Activated naive CD8-positive, alpha-beta T cell treated with anti-CD3 and anti-CD28 coated beads for 36 hours (primary cell): Measurements from ENCODE around the gene BTBD6. TPM values are rescaled to one million over a fixed set of nuclear protein-coding genes. Genes with fewer than 3 reads are reported as not detected.
"Not testable (repeated sequence)": the region's sequence is repeated elsewhere in the genome, so short reads cannot be mapped to it uniquely, and the experiment has no call there.

Experiments
- DNase-seq: peaks from one replicate; pipeline ENCODE4 v3.0.0; 2021
- H3K27ac Mint-ChIP-seq: one replicate; pipeline ENCODE4 v1.8.0; 2022; ENCODE audit warnings: mild to moderate bottlenecking, moderate library complexity, mixed read lengths
- H3K27me3 Mint-ChIP-seq: one replicate; pipeline ENCODE4 v1.8.0; 2022; ENCODE audit warnings: mild to moderate bottlenecking, mixed read lengths
- H3K36me3 Mint-ChIP-seq: one replicate; pipeline ENCODE4 v1.8.0; 2021; ENCODE audit warnings: mild to moderate bottlenecking, mixed read lengths
- H3K4me1 Mint-ChIP-seq: one replicate; pipeline ENCODE4 v1.8.0; 2021; ENCODE audit warnings: mixed read lengths
- H3K4me3 Mint-ChIP-seq: one replicate; pipeline ENCODE4 v1.8.0; 2022; ENCODE audit warnings: mild to moderate bottlenecking, moderate library complexity, mixed read lengths
- H3K9me3 Mint-ChIP-seq: one replicate; pipeline ENCODE4 v1.8.0; 2022; ENCODE audit warnings: mixed read lengths
- total RNA-seq, 2 experiments: library from RNA; stranded (reverse); gene quantifications; one replicate each; pipeline ENCODE4 v1.2.3, GENCODE V29; 2021

Gene BTBD6
- total RNA-seq, 2 experiments from 2014 or later, result 33.9 to 35.2 TPM

DNA sequence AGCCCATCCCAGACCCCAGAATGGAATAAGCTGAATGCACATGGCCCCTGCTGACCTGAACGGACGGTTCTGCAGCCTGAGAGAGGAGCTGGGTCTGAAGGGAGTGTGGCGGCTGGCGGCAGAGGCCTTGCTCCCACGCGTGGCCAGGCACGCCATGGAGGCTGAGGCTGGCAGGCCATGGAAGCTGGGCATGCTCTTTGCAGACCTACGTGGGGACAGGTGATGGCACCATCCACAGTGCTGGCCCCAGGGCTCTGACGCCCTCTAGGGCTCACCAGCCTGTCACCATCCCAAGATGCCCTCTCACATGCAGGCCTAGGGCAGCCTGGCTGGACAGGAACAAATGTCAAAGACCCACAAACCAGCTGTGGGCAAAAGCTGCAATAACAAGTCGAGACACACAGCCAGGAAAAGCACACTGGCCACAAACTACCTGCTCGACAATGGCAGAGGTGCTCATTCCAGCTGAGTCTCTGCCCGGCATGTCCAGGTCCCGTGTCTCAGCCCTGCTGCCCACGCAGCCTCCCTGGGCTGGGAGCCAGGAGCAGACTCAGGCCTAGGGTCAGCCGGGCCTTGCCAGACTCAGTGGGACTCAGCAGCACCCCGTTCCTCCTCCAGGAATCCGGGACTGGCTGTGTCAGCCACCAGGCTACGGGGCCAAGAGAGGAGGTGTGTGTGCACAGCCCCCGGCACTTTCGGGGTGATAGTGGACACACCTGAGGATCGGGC, 19.7 kb downstream of the BTBD6 start:
- Mint-ChIP-seq H3K4me1 (no peaks in the 10 kb centered on the region), H3K36me3 (peaks cover 4% of the 10 kb centered on the region), H3K4me3 (no peak overlapping the region), H3K27me3 (no peaks in the 10 kb centered on the region), H3K27ac (no peak overlapping the region), H3K9me3 (no peaks in the 10 kb centered on the region)
- DNase-seq, result no peak

GRCh38 chr14:105268736-105269354, 20.5 kb downstream of the BTBD6 start:
- no peak for DNase-seq
- H3K4me1 Mint-ChIP-seq, result no peaks in the 10 kb centered on the region
- no peak overlapping the region for H3K27ac Mint-ChIP-seq
- no peaks in the 10 kb centered on the region for H3K9me3 Mint-ChIP-seq
- peaks cover 2% of the 10 kb centered on the region for H3K36me3 Mint-ChIP-seq
- H3K4me3 Mint-ChIP-seq, result no peak overlapping the region
- no peaks in the 10 kb centered on the region for H3K27me3 Mint-ChIP-seq

- H3K4me1 Mint-ChIP-seq, result no peaks in the 10 kb centered on the region
- no peak for DNase-seq
- no peaks in the 10 kb centered on the region for H3K9me3 Mint-ChIP-seq
- no peaks in the 10 kb centered on the region for H3K36me3 Mint-ChIP-seq
- no peaks in the 10 kb centered on the region for H3K27me3 Mint-ChIP-seq
- H3K27ac Mint-ChIP-seq, result no peak overlapping the region
- H3K4me3 Mint-ChIP-seq, result no peak overlapping the region
Observed at GRCh38 chr14:105269405-105269804, 21.1 kb downstream of the BTBD6 start.

GRCh38 chr14:105271224-105271890, 23.0 kb downstream of the BTBD6 start:
- no peaks in the 10 kb centered on the region for H3K36me3 Mint-ChIP-seq
- no peaks in the 10 kb centered on the region for H3K4me1 Mint-ChIP-seq
- H3K9me3 Mint-ChIP-seq, result no peaks in the 10 kb centered on the region
- no peak for DNase-seq
- no peak overlapping the region for H3K27ac Mint-ChIP-seq
- no peaks in the 10 kb centered on the region for H3K27me3 Mint-ChIP-seq
- H3K4me3 Mint-ChIP-seq, result no peak overlapping the region

DNA sequence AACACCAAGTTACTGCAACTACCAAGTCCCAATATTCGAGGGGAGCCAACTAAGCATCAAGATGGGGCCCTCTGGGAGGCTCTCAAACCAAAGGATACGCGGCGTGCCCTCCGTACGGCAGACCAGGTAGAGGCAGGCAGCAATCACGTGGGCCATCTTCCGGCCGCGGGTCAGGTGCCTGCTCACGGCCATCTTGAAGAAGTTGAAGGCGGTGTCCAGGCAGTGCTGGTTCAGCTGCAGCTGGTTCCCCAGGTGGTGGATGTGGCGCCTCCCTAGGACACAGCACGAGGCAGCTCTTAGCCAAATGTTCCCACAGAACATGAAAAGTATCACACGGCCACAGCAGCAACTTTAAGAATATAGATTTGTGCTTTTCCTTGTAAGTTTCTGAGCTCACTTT, 24.3 kb downstream of the BTBD6 start:
- Mint-ChIP-seq H3K27me3 (no peaks in the 10 kb centered on the region), H3K36me3 (no peaks in the 10 kb centered on the region), H3K4me3 (no peak overlapping the region), H3K27ac (no peak overlapping the region), H3K9me3 (no peaks in the 10 kb centered on the region), H3K4me1 (no peaks in the 10 kb centered on the region)
- no peak for DNase-seq

DNA sequence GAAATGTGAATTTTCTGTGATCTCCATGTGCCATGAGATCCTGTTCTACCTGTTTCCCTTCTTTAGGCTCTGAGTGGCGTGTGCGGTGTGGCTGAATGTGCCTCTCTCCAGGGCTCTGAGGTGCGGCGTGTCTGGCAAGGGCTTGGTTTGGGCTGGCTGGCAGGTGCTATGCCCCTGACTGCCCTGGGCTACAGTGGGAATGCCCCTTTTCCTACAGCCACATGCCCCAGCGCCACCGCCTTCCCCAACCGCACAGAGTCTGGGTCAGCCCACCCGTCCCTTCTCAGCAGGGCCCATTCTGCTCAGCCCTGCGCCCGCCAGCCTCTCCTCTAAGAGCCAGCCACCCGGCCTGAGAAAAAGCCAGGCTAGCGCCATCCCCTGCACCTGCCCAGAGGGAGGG, 24.7 kb downstream of the BTBD6 start:
- no peak for DNase-seq
- Mint-ChIP-seq H3K27me3 (no peaks in the 10 kb centered on the region), H3K27ac (no peak overlapping the region), H3K36me3 (no peaks in the 10 kb centered on the region), H3K4me1 (no peaks in the 10 kb centered on the region), H3K4me3 (no peak overlapping the region), H3K9me3 (no peaks in the 10 kb centered on the region)

GRCh38 chr14:105274637-105275036, 26.3 kb downstream of the BTBD6 start:
- Mint-ChIP-seq H3K4me3 (no peak overlapping the region), H3K27ac (no peak overlapping the region), H3K27me3 (no peaks in the 10 kb centered on the region), H3K36me3 (no peaks in the 10 kb centered on the region), H3K4me1 (no peaks in the 10 kb centered on the region), H3K9me3 (no peaks in the 10 kb centered on the region)
- DNase-seq, result no peak

GRCh38 chr14:105275267-105275946, 27.1 kb downstream of the BTBD6 start:
- Mint-ChIP-seq H3K36me3 (no peaks in the 10 kb centered on the region), H3K4me1 (no peaks in the 10 kb centered on the region), H3K27ac (no peak overlapping the region), H3K4me3 (no peak overlapping the region), H3K27me3 (no peaks in the 10 kb centered on the region), H3K9me3 (no peaks in the 10 kb centered on the region)
- DNase-seq, result no peak

DNA sequence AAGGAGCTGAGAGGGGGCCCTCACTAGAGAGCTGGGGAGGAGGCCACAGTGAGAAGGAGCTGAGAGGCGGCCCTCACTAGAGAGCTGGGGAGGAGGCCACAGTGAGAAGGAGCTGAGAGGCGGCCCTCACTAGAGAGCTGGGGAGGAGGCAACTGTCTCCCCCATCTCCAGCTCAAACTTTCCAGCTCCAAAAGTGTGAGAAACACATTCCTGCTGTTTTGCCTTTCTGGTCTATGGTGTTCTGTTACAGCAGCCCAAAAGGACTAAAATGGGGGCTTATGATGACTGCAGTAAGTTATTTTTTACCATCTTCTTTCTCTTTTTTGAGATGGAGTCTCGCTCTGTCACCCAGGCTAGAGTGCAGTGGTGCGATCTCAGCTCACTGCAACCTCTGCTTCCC, 29.1 kb downstream of the BTBD6 start:
- H3K27me3 Mint-ChIP-seq, H3K4me1 Mint-ChIP-seq, H3K27ac Mint-ChIP-seq, H3K9me3 Mint-ChIP-seq, H3K36me3 Mint-ChIP-seq, H3K4me3 Mint-ChIP-seq, DNase-seq: not testable (repeated sequence)

DNA sequence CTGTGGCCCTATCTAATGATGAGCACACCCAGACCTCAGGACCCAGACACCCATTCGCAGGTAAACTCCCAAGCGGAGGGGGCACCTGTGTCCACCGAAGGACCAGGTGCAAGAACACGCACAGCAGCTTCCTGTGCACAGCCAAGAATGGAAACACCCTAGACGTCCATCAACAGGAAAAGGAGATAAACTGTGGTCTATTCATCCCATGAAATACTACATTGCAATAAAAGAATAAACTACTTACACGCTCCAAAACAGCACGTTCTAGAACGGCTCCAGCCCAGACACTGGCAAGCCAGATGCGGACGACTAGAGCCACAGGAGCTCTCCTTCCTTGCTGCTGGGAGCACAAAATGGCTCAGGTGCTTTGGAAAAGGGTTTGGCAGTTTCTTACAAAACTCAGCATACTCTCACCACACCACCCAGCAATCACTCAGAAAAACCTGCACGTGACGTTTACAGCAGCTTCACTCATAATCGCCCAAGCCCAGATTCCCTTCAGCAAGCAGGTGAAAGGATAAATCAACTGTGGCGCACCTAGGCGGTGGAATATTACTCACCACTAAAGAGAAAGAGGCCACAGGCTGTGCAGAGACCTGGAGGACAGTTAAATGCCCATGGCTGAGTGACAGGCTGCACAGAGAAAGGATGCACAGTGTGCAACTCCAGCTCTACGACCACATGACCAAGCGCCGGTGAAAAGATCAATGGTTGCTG, 31.5 kb downstream of the BTBD6 start:
- Mint-ChIP-seq H3K4me3 (no peak overlapping the region), H3K4me1 (peaks cover 18% of the 10 kb centered on the region), H3K36me3 (no peaks in the 10 kb centered on the region), H3K27me3 (no peaks in the 10 kb centered on the region), H3K27ac (no peak overlapping the region), H3K9me3 (no peaks in the 10 kb centered on the region)
- DNase-seq, result no peak

DNA sequence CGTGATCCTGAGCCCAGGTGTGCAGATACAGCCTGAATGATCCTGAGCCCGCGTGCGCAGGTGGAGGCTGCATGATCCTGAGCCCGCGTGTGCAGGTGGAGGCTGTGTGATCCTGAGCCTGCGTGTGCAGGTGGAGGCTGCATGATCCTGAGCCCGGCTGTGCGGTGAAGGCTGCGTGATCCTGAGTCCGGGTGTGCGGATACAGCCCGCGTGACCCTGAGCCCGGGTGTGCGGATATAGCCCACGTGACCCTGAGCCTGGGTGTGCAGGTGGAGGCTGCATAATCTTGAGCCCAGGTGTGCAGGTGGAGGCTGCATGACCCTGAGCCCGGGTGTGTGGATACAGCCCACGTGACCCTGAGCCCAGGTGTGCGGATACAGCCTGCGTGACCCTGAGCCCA, 32.2 kb downstream of the BTBD6 start:
- peaks cover 18% of the 10 kb centered on the region for H3K4me1 Mint-ChIP-seq
- no peak overlapping the region for H3K27ac Mint-ChIP-seq
- no peaks in the 10 kb centered on the region for H3K36me3 Mint-ChIP-seq
- no peak for DNase-seq
- H3K9me3 Mint-ChIP-seq, result no peaks in the 10 kb centered on the region
- H3K27me3 Mint-ChIP-seq, result no peaks in the 10 kb centered on the region
- H3K4me3 Mint-ChIP-seq, result no peak overlapping the region

DNA sequence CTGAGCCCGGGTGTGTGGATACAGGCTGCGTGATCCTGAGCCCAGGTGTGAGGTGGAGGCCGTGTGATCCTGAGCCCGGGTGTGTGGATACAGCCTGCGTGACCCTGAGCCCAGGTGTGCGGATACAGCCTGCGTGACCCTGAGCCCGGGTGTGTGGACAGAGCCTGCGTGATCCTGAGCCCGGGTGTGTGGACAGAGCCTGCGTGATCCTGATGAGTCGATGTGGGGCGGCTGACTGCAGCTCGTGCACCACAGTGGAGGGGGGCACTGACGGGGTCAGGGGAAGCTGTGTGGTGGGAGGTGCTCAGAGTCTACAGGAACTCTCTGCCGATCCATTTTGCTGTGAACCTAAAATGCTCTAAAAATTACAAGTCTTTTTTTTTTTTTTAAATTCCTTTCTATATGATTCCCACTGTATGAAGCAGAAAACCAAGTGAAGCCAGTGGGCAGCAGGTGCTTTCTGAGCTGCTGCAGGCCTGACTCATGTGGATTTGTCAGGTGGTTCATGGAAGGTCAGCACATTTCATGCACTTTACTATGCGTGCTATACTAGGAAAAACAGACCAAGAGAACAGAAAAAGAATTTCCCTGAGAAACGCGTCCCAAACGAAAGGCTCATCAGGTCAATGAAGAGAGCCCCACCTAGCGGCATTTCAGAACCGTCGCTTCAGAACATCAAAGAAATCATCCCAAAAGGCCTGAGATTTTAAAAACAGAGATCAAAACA, 33.2 kb downstream of the BTBD6 start:
- Mint-ChIP-seq H3K4me3 (no peak overlapping the region), H3K27ac (no peak overlapping the region), H3K9me3 (no peaks in the 10 kb centered on the region), H3K27me3 (no peaks in the 10 kb centered on the region), H3K4me1 (peaks cover 19% of the 10 kb centered on the region), H3K36me3 (no peaks in the 10 kb centered on the region)
- DNase-seq, result no peak

DNA sequence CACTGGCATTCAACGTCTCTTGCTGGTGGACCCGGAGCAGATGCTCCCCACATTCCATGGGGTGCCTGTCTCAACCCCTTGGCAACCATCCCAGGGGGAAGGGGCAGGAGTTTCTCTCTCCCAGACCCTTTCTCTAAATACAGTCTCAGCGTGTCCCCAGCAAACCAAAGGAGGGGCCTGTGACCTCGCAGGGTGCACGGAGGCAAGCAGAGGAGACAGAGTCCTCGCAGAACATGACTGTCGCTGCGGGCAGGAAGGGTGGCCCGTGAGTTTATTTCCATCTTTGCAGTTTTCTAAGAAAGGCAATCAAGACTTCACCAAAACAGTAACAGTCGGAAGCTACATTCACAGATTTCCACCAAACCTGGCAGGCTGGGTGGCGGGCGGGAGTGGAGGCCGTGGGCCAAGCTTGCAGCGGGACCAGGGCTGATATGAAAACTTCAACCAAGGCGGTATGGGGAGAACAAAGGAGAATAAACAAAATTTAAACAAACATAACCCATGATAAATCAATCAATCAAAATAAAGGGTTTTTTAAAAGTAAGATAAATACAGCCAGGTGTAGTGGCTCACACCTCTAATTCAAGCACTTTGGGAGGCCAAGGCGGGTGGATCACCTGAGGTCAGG, 33.9 kb downstream of the BTBD6 start:
- H3K9me3 Mint-ChIP-seq, result no peaks in the 10 kb centered on the region
- no peak for DNase-seq
- H3K4me3 Mint-ChIP-seq, result no peak overlapping the region
- no peak overlapping the region for H3K27ac Mint-ChIP-seq
- peaks cover 19% of the 10 kb centered on the region for H3K4me1 Mint-ChIP-seq
- no peaks in the 10 kb centered on the region for H3K27me3 Mint-ChIP-seq
- H3K36me3 Mint-ChIP-seq, result no peaks in the 10 kb centered on the region

DNA sequence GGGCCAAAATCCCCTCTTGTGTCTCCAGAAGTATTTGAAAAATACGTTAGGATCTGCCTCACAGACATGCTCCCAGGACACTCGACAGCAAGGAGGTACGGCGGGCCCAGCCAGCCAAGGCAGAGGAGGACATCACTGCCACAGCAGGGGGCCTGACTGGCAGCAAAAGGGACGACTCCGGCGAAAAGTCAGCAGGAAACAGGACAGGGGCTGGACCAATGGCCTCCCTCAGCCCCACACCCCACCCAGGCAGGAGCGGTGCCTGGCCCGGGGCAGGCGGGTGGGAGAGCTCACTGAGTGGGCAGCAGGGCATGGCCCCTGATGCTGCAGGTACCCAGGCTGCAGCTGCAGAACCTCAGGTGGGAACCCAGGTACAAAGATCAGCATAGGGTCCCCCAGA, 34.7 kb downstream of the BTBD6 start:
- H3K9me3 Mint-ChIP-seq, result no peaks in the 10 kb centered on the region
- no peaks in the 10 kb centered on the region for H3K36me3 Mint-ChIP-seq
- peaks cover 19% of the 10 kb centered on the region for H3K4me1 Mint-ChIP-seq
- no peak for DNase-seq
- H3K27ac Mint-ChIP-seq, result no peak overlapping the region
- no peak overlapping the region for H3K4me3 Mint-ChIP-seq
- no peaks in the 10 kb centered on the region for H3K27me3 Mint-ChIP-seq
